Measurements from ENCODE around the gene TMEM134.

The TMEM134 gene

DNA sequence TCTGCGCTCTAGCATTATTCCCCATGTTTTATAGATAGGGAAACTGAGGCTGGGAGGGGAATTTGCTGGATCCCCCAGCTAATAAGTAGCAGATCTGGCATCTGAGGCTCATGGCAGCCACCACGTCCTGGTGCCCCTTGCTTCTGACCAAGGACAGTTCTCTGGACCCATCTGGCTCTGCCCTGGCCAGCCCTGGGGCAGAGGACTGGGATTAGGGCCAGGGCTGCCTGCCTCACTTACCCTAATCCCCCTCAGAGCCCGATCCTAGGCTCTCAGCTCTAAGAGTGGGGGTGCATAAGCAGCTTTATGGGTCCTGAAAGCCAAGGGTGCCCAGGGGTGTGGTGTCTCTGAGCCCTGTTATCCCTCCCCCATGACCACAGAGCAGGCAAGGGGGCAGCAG, 14.0 kb downstream of the TMEM134 start, which contains the start of gene CABP4:
Gene CABP4 (plus strand): TSS at position 301 of the 400 bp plus-strand sequence. CDS start 70 bp downstream, at position 371.
- DNase-seq, result no peak

DNA sequence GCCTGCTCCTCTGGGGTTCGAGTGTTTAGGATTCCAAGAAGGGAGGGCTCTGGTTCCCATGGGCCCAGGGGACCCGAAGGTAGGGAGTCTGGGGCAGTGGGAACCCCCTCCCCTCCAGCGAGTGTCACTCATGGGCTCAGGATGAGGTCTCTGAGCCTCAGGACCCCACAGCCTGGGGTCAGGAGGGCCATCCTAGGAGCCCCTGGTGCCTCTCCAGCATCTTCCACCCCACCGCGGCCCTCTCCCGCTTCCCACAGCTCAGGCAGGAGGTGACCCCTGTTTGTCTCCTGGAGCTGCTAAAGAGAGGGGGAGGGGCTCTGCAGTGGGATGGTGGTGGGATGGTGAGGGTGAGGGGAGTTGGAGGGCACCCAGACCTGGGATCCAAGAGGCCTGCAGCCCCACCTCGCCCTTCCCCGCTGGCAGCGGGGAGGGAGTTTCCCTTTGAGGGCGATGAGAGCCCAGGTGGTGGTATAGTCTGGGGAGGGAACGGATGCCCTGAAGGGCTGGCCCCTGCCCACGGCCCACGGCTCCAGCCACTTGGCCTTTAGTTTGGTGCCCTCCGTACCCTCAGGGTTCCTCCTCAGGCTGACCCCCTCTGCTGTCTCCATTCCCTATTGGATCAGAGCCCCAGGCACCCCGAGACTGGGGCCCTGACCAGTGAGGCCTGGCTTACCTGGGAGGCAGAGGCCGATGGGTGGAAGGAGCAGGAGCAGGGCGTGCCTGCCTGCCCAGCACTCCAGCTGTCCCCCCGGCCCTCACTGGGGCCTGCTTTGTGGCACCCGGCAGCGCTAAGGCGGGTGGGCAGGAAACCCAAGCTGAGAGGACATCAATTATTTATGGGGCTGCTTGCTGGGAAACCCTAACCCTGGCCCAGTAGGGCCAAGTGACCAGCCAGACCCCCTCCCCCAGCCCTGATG, 15.0 kb downstream of the TMEM134 start:
- no peak for DNase-seq

DNA sequence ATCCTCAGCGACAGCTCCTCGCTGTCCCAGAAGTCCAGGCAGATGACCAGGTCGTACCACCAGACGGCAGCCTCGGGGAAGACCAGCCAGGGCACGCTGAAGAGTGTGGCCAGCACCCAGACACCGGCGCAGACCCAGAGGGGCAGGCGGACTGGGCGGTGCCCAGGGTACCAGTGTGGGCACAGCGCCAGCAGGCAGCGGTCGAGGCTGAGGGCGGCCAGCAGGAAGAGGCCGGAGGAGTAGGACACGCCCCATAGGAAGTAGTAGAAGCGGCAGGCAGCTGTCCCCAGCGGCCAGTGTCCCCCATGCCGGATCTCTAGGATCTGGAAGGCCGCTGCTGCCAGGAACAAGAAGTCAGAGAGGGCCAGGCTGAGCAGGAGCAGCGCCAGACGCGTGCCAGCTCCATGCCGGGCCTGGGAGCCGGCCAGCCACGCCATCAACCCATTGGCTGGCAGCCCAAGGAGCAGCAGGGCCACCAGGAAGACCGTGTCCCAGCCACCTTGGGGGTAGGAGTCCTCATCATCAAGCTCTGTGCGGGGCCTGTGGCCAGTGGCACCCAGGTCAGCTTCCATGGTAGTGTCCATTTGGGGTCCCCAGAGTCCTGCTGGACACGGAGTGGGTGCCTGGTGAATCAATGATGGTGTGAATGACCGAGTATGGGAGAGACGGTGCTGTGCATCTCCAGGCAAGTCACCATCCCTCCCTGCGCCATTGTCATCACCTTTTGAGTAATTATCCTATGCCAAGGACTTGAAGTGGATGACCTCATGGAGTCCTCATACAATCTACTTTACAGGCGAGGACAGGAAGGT, 16.7 kb downstream of the TMEM134 start, which contains the start of gene GPR152:
Gene GPR152 (minus strand): TSS at position 589 of the 812 bp plus-strand sequence. CDS start 5 bp downstream, at position 584.
- no peak for DNase-seq

DNA sequence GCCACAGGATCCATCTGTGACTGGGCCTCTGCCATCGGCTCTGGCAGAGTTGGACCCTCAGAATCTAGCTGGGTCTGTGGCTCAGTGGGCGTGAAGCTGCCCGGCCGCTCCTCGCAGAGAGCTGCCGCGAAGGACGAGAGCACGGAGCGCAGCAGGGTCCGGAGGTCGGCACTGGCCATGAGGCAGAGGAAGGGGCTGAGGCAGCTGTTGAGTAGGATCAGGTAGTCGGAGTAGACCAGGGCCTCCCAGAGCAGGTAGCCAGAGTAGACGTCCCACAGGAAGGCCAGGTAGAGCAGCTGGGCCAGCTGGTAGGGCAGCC, 17.4 kb downstream of the TMEM134 start:
- DNase-seq, result no peak

DNA sequence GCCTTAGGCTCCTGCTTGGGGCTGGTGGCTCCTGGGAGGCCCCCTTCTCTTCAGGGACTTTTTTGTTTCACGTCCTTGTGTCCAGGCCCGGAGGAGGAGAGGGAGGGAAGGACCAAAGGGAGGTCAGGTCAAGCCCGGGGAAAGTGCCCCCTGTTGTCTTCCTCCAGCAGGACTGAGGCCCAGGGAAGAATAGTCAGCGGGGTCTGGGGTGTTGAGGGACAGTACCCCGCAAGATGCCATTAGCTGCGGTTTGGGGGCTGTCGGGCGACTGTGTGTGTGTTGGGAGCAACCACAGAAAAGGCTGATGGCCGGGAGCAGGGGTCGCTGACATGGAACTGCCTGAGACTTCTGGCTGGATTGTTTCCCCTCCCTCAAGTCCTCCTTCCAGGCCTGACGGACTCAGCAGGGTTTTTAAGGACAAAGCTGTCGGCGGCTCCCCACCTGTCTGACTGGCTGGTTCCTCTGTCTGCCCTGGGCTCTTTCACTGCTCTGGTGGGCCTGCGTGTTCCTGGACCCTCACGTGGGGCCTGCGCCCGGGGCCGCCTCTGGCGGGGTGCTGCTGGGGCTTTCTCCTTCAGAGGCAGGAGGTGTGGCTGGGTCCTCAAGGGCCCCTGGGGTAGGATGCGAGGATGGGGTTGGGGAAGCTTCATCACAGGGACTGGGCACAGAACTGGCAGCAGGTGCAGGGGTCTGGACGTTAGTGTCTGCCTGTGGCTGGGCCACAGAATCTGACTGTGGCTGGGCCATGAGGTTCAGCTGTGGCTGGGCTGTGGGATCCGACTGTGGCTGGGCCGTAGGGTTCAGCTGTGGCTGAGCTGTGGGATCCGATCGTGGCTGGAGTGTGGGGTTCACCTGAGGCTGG, 18.0 kb downstream of the TMEM134 start:
- no peak for DNase-seq

DNA sequence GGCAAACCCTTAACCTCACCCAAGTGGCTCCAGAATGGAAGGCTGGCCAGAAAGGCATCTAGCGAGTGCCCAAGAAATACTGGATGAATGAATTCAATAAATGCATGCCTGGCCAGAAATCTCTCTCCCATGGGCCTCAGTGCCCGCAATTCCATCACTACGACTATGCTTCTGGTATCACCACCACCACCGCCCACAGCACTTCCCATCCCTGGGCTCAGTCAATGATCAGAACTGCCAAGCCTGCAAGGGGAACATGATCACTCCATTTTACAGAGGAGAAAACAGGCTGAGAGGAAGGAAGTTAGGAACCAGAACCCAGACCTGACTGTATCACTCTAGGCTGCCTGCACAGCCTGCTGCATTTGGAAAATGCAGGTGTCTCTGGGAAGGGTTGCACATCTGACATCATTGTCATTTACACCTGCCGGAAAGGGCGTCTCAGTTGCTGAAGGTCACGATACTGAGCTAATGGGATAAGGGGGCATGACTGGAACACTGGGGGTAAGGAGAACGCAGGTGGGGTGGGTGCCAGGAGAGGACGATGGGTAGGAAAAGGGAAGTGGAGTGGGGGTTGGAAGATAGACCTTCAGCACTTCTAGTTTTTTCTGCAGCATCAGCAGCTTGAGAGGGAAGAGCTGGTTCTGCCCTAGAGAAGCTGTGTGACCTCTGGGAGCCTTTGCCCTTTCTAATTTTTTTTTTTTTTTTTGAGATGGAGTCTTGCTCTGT, 19.8 kb downstream of the TMEM134 start:
- no peak for DNase-seq

DNA sequence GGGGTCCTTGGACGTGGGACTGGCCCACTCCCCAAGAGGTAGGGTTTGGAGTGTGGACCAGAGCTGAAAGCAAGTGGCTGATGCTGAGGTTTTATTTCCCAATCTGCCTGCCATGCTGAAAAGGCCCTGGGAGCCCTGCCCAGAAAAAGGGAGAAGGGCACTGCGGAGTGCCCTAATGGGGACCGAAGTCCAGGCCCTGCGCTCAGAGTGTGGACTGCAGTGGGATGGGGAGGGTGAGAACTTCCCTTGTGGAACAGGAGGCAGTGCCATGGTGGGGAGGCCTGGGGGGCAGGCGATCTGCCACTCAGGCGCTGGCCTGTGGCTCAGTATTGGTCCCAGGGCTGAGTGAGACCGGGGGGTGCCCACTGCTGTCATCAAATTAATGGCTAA, 20.8 kb downstream of the TMEM134 start:
- DNase-seq, result no peak

DNA sequence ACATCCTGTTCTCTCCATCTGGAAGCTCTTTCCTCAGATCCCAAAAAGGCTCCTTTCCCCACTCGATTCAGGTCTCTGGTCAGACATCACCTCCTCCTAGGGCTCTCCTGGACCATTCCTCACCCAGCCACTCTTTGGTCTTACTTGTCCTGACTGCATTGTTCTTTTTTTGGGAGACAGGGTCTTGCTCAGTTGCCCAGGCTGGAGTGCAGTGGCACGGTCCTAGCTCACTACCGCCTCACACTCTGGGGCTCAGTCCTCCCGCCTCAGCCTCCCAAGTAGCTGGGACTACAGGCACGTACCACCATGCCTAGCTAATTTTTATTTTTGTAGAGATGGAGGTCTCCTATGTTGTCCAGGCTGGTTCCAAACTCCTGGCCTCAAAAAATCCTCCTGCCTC, 23.5 kb downstream of the TMEM134 start:
- no peak for DNase-seq

DNA sequence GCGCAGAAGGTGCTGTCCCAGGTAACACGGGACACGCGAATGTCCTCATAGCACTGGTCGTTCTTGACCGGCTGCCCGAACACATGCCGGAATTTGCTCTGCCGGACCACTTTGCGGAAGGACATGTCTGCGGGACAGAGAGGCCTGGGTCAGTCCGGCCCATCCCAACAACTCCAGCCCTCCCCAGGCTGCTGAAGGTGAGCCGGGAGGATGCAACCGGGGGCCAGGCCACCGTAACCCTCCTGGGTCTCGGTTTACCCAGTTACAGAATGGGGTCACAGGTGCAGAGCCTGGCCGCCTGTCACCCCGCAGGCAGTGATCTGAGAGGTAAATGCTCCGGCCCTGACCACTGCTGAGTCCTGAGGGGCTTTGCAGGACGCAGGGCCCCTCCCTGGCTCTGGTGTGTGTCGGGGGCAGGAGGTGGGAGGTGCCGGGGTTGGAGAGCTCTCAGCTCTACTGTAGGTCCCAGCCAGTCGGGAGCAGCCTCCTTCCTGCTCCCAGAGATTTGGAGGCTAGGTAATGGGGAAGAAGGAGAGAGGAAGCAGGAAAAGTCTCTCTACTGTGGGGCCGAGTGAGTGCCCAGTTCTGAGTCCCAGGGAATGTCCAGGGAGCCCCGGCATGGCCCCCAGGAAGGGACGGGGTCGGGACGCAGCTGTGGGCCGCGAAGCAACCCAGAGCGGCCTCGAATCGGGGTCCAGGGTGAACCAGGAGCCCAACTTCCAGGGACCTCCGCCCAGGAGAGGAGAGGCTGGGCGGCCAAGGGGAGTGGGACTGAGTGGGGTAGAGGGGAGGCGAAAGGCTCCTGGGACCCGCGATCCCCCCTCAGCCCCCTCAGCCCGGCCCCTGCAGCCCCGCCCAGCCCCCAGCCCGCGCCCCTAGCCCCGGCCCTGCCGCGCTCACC, 26.3 kb downstream of the TMEM134 start:
- no peak for DNase-seq

DNA sequence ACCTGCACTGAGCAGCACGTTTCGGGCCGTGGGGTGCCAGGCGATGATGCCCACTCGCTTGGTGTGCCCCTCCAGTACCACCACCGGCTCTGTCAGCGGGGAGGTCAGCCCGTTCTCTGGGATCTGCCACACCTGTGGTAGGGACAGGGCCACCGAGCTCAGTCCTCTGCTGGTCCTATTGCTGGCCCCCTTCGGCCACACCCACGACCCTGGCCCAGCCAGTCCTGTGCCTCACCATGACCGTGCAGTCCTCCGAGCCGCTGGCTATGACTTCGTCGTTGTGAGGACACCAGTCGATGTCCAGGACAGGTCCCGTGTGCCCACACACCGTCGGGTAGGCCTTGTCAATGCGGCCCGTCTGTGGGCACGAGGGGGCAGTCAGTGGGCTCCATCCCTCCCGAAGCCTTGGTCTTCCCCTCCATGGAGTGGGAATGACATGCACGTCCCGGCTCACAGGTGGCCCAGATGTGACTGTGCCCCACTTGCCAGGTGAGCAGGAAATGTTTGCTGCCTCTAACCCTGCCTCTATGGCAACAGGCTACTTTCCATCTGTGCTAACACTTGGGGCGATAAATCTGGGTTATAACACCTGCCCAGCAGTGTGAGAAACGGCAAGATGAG, 27.2 kb downstream of the TMEM134 start:
- DNase-seq, result no peak

DNA sequence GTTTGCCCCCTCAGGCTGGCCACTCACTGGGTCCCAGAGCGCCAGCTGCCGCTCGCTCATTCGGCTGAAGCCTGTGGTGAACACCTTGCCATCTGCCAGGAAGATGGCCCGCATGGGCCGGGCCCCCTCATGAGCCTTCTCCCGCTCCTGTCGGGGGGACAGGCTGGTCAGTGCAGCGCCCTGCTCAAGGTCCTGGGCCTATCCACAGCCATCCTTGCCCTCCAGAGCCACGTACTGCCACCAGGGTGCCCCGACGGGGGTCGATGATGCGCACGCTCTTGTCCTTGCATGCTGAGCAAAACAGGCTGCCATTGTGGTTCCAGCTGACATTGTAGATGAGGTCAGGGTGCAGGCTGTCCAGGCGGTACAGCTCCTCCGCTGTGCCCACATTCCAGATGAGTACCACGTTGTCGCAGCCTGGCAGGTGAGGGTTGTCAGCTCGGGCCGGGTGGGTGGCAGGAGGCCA, 27.9 kb downstream of the TMEM134 start:
- no peak for DNase-seq

DNA sequence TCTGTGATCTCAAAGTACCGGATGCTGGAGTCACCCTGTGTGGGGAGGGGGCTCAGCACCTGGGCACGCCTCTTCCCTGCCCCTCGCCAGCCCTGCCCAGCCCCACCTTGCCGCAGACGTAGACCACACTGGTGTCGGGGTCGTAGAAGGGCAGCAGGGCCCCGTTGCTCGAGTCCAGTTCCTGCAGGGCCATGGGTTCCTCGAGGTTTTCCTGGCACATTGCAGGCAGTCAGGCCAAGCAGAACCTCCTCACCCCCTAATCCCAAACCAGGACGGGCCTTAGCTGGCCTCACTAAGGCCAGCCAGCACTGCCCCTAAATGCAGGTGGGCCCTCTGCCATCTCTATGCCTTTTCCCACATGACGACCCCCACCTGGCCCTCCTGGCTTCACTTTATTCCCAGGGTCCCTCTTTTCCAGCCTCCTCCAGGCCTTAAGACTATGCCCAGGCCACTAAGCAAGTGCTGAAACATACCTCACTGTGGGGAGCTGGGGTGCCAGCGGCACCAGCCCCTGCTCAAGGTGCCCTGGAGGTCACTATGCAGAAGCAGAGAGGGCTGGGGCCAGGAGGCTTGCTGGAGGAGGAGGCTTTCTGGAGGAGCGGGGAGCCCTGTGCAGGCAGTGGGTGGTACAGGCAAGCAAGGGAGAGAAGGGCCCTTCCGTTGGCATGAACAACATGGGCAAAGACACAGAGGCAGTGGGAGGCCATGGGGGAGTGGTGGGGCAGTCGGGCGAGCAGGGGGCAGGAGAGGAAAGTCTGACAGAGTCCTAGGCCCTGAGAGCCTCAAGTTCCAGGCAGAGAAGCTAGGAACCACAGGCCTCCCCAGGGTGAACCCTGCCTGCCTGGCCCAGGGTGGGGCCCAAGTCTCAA, 28.6 kb downstream of the TMEM134 start:
- no peak for DNase-seq

DNA sequence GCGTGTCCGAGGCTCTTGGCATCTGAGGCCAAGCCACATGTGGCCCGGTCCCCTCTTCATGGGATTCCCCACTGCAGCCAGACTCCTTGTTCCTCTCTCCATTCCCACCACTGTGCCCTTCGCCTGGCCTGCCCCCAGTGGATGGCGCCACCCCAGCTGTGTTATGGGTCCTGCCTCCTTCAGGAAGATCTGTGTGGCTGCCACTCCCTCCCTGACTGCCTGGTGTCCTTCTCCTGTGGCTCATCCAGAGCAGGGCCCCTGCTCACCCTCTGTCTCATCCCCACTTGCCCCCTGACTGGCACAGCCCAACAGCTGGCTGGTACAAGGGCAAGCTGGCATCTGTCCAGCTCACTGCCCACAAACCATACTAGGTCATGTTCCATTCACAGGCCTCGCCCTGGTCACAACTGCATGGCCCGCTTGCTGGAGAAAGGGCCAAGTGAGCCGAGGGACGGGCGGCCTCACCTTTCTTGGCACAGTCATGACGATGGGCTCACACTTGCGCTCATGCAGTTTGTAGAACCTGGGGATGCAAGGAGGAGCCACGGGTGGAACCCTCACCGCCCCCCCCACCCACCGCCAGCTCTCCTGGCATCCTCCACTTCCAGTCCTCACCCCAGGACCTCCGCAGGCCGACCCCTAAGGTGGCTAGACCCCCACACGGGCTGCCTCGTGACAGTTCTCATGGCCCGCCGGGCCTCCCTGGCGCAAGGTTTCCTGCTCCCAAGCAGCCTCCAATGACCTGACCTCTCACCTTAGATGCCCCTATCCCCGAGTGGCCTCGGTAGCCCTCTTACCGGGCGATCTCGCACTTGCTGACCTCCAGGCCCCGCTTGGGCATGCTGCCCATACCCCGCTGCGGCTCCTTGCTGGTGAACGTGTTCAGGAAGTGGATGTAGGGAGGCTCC, 29.5 kb downstream of the TMEM134 start:
- DNase-seq, result no peak

DNA sequence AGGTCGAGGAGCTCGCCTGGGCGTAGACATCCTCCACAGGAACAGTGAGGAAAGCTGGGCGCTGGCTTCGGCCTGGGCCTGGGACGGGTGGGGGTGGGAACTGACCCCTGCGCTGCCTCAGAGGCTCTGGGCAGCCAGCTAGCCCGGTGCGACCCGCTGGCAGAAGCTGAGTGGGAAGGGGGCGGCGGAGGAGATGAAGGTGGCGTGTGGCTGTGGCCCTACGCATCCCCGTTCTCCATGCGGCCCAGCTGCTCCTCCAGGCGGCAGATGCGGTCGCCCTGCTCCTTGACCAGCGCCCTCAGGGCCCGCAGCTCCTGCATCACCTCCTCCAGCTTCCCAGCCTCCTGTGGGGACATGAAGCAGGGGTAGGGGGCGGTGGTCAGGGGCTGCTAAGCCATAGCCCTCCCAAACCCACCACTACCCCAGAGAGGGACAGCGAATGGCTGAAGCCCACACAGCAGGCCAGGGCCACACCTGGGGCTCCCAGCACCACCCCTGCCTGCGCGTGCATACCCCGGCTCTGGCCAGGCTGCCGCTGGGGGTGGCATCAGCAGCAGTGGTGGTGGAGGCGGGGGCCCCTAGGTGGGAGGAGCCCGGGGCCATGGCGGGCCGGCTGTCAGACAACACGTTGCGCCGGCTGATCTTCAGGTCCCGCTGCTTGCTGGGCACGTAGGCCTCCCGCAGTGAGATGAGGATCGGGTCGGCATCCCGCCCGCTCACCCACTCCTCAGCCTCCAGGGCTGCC, 30.7 kb downstream of the TMEM134 start:
- no peak for DNase-seq

DNA sequence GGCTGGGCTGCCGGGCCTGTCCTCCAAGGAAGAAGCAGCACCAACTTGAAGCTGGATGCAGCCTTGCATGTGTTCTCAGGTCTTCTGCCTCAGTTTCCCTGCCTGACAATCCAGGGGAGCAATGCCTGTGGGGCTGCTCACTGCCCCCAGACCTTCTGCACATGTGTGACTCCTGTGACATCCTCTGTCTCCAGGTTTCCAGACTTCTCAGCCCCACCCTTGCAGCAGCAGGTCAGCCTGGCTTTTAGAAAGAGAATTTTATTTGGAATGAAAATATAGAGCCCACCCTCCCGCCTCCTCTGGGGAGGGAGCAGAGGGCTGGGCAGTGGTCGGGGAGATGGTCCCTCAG, 31.3 kb downstream of the TMEM134 start:
- no peak for DNase-seq

DNA sequence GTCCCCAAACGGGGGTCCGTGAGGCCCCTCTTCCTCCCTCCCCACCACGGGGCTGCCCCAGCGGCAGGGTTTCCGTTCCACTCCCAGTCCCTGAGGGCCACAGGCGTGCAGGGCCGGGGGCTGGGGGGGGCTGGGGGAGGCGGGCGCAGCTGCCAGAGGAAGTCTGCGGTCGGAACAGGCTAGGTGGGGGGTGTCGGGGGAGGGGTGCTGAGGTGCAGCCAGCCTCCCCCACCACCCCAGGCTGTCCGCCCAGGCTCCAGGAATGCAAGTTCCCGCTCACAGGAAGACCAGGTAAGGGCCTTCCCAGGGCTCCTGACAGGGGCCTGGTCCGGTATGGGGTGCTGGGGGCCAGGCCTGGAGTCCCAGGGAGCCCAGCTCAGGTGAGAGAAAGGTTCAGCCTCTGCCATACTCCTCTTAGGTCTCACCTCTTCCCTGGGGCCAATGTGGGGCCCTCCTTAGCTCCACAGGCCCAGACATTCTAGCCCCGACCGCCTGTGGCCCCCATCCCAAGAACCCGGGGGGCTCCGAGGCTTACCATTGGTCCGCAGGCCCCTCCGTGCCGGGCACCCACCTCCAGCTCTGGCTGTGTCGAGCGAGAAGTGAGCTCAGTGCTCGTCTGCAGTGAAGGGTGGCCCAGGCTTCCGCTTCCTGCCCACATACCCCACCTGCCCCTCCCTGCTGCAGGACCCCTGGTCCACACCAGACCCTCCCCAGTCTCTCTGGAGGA, 31.8 kb downstream of the TMEM134 start, which contains the start of gene PTPRCAP:
Gene PTPRCAP (minus strand): TSS at position 601 of the 727 bp plus-strand sequence. CDS start 63 bp downstream, at position 538.
- DNase-seq, result no peak
